ENCODE data around the gene OGDH.

Gene OGDH

DNA sequence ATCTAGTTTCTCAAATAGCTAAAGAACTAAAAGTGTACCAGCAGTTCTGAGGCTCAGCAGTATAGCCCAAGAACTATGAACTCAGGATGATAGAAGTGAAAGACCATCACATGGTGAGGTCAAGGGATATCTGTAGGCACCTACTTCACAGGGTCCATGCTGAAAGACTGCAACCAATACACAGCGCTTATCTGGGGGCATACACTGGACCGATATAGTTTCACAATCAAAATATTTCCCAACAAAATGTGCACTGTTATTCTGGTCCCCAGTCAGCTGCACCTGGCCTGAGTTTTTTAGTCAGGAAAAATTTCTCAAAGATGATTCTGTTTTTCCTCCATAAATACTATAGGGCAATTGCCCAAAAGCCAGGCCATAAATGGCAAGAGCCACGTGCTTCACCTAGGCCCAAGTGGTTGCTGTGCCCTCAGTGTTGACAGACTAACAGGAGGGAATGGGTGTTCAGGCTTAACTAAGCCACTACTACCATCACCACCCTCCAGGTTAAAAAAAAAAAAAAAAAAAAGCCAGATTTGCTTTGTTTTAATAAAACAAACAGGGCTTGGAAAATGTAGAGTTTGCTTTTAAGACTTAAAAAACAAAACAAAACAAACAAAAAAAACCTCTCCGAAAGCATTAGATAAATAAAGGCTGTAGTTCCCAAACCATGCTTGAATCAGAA is 58.5 kb downstream of the OGDH start:
- TF ChIP-seq, protein P1, sequence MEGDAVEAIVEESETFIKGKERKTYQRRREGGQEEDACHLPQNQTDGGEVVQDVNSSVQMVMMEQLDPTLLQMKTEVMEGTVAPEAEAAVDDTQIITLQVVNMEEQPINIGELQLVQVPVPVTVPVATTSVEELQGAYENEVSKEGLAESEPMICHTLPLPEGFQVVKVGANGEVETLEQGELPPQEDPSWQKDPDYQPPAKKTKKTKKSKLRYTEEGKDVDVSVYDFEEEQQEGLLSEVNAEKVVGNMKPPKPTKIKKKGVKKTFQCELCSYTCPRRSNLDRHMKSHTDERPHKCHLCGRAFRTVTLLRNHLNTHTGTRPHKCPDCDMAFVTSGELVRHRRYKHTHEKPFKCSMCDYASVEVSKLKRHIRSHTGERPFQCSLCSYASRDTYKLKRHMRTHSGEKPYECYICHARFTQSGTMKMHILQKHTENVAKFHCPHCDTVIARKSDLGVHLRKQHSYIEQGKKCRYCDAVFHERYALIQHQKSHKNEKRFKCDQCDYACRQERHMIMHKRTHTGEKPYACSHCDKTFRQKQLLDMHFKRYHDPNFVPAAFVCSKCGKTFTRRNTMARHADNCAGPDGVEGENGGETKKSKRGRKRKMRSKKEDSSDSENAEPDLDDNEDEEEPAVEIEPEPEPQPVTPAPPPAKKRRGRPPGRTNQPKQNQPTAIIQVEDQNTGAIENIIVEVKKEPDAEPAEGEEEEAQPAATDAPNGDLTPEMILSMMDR (conservative IDR thresholded peaks at IDR 0.05; ENCODE audit: low read length) = no peak
- no peak for DNase-seq (ENCODE audit: low read depth)
- no peak overlapping the region for H3K4me3 ChIP-seq (ENCODE audit: low read length)

DNA sequence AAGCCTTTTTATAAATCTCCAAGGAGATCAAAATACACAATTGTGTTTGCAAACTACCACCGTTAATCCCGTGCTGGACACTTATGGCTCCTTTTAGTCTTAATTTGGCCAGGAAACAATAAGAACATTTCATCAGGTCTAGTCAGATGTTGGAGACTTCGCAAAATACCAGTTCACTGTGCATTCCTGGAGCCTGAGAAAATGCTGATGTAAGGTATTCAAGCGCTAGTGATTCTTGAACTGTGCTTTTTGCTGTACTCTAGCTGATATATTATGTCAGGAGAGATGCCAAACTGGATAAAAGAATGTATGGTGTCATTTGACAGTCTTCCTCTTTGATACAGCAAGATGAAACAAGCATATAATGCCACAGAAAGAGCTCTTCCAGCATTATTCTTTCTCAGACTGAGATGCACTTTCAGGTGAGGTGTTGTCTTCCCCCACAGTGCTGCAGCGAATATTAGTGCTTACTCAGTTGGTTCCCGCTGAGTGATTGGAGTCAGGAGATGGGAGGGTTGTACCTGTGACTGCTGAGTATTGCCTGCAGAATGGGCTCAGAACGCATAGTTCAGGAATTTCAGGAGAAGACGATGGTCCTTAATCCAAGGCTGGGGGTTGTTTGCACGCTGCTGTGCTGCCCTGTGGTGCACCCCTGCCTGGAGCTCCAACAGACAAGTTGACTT is 59.2 kb downstream of the OGDH start:
- peak; percentile 92 for DNase-seq (ENCODE audit: low read depth)
- no peak overlapping the region for H3K4me3 ChIP-seq (ENCODE audit: low read length)
- TF ChIP-seq, protein P1 (conservative IDR thresholded peaks at IDR 0.05; ENCODE audit: low read length) = no peak

DNA sequence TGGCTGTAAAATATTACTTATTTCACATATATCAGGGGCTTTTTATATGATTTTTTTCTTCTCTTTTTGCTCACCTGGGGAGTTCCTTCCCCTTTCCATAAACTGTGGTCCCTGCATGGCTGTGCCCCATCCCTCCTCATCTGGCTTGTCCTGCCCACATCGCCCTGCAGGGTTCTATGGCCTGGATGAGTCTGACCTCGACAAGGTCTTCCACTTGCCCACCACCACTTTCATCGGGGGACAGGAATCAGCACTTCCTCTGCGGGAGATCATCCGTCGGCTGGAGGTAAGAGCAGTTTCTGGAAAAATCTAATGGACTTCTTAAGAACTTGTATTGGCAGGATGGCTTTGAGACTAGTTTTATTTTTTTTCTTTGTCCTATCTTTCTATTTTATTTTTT is 60.1 kb downstream of the OGDH start:
- TF ChIP-seq, protein P1 (conservative IDR thresholded peaks at IDR 0.05; ENCODE audit: low read length) = no peak
- H3K4me3 ChIP-seq (ENCODE audit: low read length) = no peak overlapping the region
- no peak for DNase-seq (ENCODE audit: low read depth)

DNA sequence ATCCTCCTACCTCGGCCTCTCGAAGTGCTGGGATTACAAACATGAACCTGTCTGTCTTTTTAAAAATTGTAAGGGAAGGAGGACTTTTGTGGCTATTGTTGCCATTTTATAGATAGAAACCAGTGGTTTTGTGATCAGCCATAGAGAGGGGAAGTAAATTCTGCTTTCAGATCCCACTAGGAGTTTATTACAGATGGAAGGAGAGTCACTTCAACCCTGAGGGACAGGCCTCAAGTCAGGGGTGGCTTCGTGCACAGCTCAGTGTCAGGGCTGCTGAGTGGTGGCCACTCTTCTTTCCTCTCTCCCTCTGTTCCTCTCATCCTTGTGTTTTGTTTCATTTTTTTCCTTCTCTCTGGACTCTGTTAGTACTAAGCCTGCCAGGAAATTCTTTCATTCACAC is 60.8 kb downstream of the OGDH start:
- TF ChIP-seq, protein P1 (conservative IDR thresholded peaks at IDR 0.05; ENCODE audit: low read length) = no peak
- H3K4me3 ChIP-seq (ENCODE audit: low read length) = no peak overlapping the region
- DNase-seq (ENCODE audit: low read depth) = no peak

DNA sequence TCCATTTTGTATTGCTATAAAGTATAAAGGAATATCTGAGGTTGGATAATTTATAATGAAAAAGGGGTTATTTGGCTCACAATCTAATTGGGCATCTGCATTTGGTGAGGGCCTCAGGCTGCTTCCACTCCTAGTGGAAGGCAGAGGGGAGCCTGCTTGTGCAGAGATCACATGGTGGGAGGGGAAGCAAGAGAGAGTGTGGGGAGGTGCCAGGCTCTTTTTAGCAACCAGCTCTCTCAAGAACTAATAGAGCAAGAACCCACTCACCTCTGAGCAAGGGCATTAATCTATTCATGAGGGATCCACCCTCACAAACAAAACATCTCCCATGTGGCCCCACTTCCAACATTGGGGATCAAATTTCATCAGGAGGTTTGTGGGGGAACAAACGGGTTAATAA is 64.6 kb downstream of the OGDH start:
- H3K4me3 ChIP-seq (ENCODE audit: low read length) = no peak overlapping the region
- TF ChIP-seq, protein P1 (conservative IDR thresholded peaks at IDR 0.05; ENCODE audit: low read length) = no peak
- DNase-seq (ENCODE audit: low read depth) = no peak

DNA sequence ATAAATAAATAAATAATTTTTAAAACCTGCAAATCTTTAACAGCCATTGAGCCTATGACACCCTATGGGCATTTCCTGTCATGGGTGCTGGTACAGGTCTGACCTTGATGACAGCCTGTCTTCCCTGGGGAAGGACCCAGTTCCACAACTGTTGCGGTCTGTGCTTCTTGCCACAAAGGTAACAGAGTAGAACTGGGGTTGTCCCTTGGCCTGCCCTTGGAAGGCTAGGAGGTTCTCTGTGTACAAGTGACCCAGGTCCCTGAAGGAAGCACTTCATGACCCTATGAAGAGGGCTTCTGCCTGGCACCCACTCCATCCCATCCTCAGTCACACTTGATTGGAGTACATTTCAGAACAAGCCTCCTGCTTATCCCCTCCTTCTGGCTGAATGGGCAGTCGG is 66.9 kb downstream of the OGDH start:
- H3K4me3 ChIP-seq (ENCODE audit: low read length) = no peak overlapping the region
- DNase-seq (ENCODE audit: low read depth) = no peak
- TF ChIP-seq, protein P1 (conservative IDR thresholded peaks at IDR 0.05; ENCODE audit: low read length) = no peak

DNA sequence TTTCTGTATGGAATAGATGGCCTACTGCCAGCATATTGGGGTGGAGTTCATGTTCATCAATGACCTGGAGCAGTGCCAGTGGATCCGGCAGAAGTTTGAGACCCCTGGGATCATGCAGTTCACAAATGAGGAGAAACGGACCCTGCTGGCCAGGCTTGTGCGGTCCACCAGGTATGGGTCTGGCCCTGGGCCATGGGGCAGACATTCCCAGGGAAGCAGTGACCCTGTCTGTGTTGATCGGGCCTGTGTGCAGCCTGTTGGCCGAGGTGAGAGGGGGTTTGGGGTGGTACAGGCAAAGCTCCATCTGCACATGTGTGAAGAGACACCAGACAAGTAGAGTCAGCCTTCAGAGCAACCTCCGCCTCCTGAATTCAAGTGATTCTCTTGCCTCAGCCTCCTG is 67.3 kb downstream of the OGDH start:
- DNase-seq (ENCODE audit: low read depth) = no peak
- no peak overlapping the region for H3K4me3 ChIP-seq (ENCODE audit: low read length)
- TF ChIP-seq, protein P1 (conservative IDR thresholded peaks at IDR 0.05; ENCODE audit: low read length) = no peak

Measured in AG10803 (cell line).